Stimulated activated CD8-positive, alpha-beta memory T cell treated with anti-CD3 and anti-CD28 coated beads, Interleukin-12 subunit alpha, Interleukin-12 subunit beta, amount 100 ng/mL, for 24 hours (primary cell): ENCODE data around the gene ART1.
"Not testable (repeated sequence)": the region's sequence is repeated elsewhere in the genome, so short reads cannot be mapped to it uniquely, and the experiment has no call there.

Experiments used
- DNase-seq: peaks from one replicate; pipeline ENCODE4 v3.0.0-alpha.2; 2020; ENCODE audit errors: extremely low read depth

ART1 gene

GRCh38 chr11:3644817-3645235 is at the start of gene ART1:
Gene ART1 (plus strand): TSS chr11:3645128. CDS start chr11:3659214, 14,086 bp downstream.
- no peak for DNase-seq

DNA sequence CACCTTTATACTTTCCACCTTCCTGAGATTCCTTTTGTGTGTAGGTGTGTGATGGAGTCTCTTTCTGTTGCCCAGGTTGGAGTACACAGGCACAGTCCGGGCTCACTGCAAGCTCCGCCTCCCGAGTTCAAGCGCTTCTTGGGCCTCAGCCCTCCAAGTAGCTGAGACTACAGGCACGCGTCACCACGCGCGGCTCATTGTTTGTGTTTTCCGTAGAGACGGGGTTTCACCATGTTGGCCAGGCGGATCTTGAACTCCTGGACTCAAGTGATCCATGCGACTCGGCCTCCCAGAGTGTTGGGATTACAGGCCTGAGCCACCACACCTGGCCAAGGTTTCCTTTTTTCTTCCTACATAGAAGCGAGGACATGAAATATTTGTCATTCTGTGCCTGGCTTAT is 47.2 kb upstream of the ART1 start:
- DNase-seq = not testable (repeated sequence)

GRCh38 chr11:3600201-3600600 is 44.7 kb upstream of the ART1 start:
- DNase-seq = not testable (repeated sequence)

GRCh38 chr11:3604167-3604566 is 40.8 kb upstream of the ART1 start:
- DNase-seq = no peak

- DNase-seq = no peak
Observed at GRCh38 chr11:3605283-3605662, 39.7 kb upstream of the ART1 start.

GRCh38 chr11:3605771-3606203 is 39.1 kb upstream of the ART1 start:
- DNase-seq = no peak

GRCh38 chr11:3609416-3610265 is 35.3 kb upstream of the ART1 start:
- DNase-seq = no peak

- no peak for DNase-seq
Observed at GRCh38 chr11:3610846-3611245, 34.1 kb upstream of the ART1 start.

- DNase-seq = no peak
Observed at GRCh38 chr11:3611976-3612678, 32.8 kb upstream of the ART1 start.

- no peak for DNase-seq
Observed at GRCh38 chr11:3613998-3614741, 30.8 kb upstream of the ART1 start.

DNA sequence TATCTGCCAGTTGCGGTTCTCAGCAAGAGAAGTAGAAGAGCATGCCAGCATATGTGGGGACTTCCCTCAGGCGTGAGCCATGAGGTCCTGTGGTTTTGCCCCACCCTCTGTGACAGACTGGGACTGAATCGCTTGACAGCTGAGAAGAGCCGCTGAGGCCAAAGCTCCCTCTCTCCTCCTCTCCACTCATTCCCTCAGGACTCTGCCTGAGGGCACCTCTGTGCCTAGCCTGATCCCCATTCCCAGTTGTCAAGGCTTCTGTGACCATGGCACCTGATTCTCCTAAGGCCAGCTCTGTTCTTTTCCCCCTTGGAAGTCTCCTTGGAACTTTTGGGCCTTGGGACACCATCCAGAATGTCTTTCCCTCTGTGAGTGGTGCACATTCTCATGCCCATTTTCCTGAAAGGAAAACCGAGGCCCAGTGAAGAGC is 30.2 kb upstream of the ART1 start:
- no peak for DNase-seq

DNA sequence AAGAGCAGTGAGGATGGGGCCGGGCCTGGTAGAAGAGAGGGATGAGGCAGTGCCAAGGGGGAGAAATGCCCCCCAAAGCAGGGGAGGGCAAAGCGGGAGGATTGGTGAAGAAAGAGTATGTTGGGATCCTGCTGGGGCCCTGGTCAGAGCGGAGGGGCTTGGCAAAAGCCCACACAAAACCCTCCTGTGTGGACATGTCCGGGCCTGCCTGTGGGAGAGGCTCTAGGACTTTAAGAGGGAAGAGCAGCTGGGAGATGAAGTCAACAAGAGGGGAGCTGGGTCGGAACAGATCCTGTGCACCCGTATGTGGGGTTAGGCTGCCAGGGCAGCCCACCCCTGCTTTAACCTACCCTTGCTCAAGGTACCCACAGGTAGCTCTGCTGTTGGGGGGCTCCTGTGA is 28.9 kb upstream of the ART1 start:
- no peak for DNase-seq

- DNase-seq = no peak
Observed at GRCh38 chr11:3616721-3617460, 28.0 kb upstream of the ART1 start.

GRCh38 chr11:3617990-3618389 is 26.9 kb upstream of the ART1 start:
- DNase-seq = no peak

DNA sequence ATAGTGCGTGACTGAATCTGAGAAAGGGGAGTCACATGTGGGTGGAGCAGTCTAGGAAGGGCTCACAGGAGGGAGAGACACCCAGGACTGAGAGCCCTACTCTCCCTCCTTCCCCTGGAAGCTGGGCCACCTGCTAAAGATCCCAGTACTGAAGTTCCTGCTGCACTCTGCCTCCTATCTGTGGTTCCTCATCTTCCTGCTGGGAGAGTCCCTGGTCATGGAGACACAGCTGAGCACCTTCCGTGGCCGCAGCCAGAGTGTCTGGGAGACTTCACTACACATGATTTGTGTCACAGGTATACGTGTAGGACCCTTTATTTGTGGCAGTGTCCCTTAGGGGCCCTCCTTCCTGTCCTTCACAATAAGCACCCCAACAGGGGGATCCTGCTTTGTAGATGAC is 22.4 kb upstream of the ART1 start:
- no peak for DNase-seq

DNA sequence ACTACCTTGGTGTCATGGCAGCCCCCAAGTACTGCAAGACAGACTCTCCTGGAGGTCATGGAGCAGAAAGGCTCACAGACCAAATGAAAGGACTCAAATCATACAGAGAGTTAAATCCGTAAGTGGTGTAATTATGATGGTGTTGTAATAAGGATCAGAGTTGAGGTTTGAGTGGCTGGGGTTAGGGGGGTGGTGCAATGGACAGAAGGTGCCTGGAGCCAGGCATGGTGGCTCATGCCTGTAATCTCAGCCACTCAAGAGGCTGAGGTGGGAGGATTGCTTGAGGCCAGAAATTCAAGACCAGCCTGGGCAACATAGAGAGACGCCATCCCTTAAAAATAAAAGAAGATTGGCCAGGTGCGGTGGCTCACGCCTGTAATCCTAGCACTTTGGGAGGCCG is 21.8 kb upstream of the ART1 start:
- DNase-seq = no peak

GRCh38 chr11:3623767-3624458 is 21.0 kb upstream of the ART1 start:
- DNase-seq = no peak

DNA sequence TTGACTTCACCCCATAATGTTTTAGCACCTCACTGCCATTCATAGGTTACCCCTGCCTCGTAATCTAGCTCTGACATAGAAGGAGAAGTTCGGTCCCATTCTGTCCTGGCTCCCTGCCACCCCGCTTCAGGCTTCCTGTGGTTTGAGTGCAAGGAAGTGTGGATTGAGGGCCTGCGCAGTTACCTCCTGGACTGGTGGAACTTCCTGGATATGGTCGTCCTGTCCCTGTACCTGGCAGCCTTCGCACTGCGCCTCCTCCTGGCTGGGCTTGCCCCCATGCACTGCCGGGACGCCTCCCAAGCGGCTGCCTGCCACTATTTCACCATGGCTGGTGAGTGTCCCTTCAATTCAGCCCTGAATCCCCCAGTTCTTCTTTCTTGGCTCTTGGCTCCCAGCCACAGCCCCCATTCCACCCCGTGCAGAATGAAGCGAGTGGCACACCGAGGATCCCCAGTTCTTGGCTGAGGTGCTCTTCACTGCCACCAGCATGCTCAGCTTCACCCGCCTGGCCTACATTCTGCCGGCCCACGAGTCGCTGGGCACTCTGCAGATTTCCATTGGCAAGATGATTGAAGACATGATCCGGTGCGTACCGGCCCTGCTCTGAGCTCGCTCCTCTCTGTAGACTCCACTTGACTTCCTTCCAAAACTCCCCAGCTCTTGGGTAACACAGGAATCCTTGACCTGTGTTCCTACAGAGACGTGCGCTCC is 18.5 kb upstream of the ART1 start:
- no peak for DNase-seq

- DNase-seq = no peak
Observed at GRCh38 chr11:3627291-3627690, 17.6 kb upstream of the ART1 start.

DNA sequence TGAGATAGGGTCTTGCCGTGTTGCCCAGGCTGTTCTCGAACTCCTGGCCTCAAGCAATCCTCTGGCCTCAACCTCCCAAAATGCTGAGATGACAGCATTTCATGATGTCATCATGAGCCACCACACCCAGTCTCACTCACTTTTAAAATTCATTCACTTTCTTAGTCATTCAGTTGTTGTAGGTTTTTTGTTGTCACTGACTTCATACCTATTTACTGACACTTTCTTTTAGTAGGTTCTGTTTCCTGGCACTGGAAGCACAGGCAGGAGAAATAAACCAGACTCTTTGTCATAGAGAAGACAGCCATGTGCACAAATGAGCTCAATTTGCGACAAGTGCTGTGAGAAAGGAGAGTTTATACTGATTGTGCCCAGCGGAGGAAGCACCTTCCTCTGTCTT is 13.6 kb upstream of the ART1 start:
- no peak for DNase-seq
